ENCODE results near the gene GFAP. TPM values are rescaled to one million over a fixed set of nuclear protein-coding genes. Genes with fewer than 3 reads are reported as not detected.
"Not testable (repeated sequence)": the region's sequence is repeated elsewhere in the genome, so short reads cannot be mapped to it uniquely, and the experiment has no call there.

Gene GFAP
- total and polyA plus RNA-seq, 2 experiments from 2014 or later = 0.10 TPM; not detected in 1

GRCh38 chr17:44952946-44953475 lies 37.7 kb upstream of the GFAP start:
- Histone ChIP-seq H3K4me3 (no peak overlapping the region), H3K27me3 (no peaks in the 10 kb centered on the region), H3K4me1 (ENCODE audit: insufficient read depth) (peaks cover 3% of the 10 kb centered on the region), H3K9me2 (replicated peaks; ENCODE audit: insufficient read depth) (no peaks in the 10 kb centered on the region), H3K27ac (no peak overlapping the region), H3K4me2 (no peak overlapping the region), H4K20me1 (ENCODE audit: insufficient read depth, poor library complexity, severe bottlenecking) (no peaks in the 10 kb centered on the region), H2AFZ (no peak overlapping the region), H3K9me3 (ENCODE audit: low read depth) (no peaks in the 10 kb centered on the region), H3K36me3 (replicated peaks; ENCODE audit: insufficient read depth, low read depth) (no peaks in the 10 kb centered on the region), H3K79me2 (no peaks in the 10 kb centered on the region)
- no peak for DNase-seq (ENCODE audit: low spot score)
- WGBS (ENCODE audit: low lambda C conversion rate, missing lambda C conversion rate) = 73% methylated on average over 6 of the region's 6 CpGs
- no peak for TF ChIP-seq EZH2 (IDR thresholded peaks at IDR 0.05; ENCODE audit: borderline replicate concordance)
- TF ChIP-seq, protein P1, sequence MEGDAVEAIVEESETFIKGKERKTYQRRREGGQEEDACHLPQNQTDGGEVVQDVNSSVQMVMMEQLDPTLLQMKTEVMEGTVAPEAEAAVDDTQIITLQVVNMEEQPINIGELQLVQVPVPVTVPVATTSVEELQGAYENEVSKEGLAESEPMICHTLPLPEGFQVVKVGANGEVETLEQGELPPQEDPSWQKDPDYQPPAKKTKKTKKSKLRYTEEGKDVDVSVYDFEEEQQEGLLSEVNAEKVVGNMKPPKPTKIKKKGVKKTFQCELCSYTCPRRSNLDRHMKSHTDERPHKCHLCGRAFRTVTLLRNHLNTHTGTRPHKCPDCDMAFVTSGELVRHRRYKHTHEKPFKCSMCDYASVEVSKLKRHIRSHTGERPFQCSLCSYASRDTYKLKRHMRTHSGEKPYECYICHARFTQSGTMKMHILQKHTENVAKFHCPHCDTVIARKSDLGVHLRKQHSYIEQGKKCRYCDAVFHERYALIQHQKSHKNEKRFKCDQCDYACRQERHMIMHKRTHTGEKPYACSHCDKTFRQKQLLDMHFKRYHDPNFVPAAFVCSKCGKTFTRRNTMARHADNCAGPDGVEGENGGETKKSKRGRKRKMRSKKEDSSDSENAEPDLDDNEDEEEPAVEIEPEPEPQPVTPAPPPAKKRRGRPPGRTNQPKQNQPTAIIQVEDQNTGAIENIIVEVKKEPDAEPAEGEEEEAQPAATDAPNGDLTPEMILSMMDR (IDR thresholded peaks at IDR 0.05; ENCODE audit: poor library complexity) = no peak
- TF ChIP-seq EZH2phosphoT487 (IDR thresholded peaks at IDR 0.05; ENCODE audit: low read depth, severe bottlenecking, unreplicated experiment) = no peak

GRCh38 chr17:44948315-44948795 lies 33.1 kb upstream of the GFAP start:
- TF ChIP-seq EZH2phosphoT487 (IDR thresholded peaks at IDR 0.05; ENCODE audit: low read depth, severe bottlenecking, unreplicated experiment) (no peak), EZH2 (IDR thresholded peaks at IDR 0.05; ENCODE audit: borderline replicate concordance) (no peak)
- TF ChIP-seq, protein P1 (IDR thresholded peaks at IDR 0.05; ENCODE audit: poor library complexity) = no peak
- Histone ChIP-seq H3K9me3 (ENCODE audit: low read depth) (no peaks in the 10 kb centered on the region), H3K4me1 (ENCODE audit: insufficient read depth) (peaks cover 3% of the 10 kb centered on the region), H3K9me2 (replicated peaks; ENCODE audit: insufficient read depth) (no peaks in the 10 kb centered on the region), H4K20me1 (ENCODE audit: insufficient read depth, poor library complexity, severe bottlenecking) (no peaks in the 10 kb centered on the region), H3K79me2 (peaks cover 41% of the 10 kb centered on the region), H3K4me3 (peak overlapping the region; percentile 25), H3K27me3 (no peaks in the 10 kb centered on the region), H3K27ac (no peak overlapping the region), H2AFZ (peak overlapping the region; percentile 54), H3K4me2 (peak overlapping the region; percentile 91), H3K36me3 (replicated peaks; ENCODE audit: insufficient read depth, low read depth) (no peaks in the 10 kb centered on the region)
- 85% methylated on average over 7 of the region's 7 CpGs for WGBS (ENCODE audit: low lambda C conversion rate, missing lambda C conversion rate)
- no peak for DNase-seq (ENCODE audit: low spot score)

DNA sequence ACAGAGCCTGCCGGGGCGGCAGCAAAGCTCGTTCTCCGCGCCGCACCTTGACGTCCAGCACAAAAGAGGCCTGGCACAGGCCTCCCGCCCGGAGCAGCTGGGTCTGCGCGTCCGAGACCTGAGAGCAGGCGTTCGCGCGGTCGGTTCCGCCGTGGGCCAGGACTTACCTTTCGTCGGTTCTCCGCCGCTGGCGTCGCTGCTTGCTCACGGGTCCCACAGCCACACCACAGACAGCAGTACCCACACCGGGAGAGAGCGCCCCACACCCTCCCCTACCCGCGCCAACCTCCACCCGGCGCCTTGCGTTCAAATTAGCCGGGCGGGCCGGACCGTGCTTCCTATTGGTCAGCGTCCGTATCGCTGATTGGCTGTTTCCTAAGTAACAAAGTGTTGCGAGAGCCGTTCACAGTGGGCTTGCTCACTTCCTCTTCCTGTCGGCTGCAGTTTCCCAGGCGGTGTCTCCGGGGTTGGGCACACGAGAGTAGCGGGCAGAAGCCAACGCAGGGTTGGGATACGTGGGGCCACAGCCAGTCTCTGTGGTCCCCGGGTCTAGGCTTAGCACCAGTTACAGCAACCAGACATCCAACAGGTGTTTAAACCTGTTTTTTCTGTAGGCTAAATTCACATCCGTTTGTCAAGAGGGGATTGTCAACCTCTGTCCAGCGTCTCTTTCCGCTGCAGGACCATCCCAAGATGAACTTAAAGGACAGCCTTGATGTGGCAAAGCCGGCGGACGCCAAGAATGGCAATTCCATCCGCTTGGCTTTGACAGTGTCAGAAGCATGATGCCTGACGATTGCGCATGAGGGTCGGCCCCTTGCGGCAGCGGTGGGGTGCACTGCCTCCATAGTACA lies 32.4 kb upstream of the GFAP start, which contains the start of gene KIF18B:
Gene KIF18B, minus strand, starts transcription at position 313 of the 854 bp plus-strand sequence. CDS start 11,429 bp downstream, outside the sequence.
- H3K27me3 ChIP-seq = no peaks in the 10 kb centered on the region

GRCh38 chr17:44945652-44946051 lies 30.4 kb upstream of the GFAP start:
- not testable (repeated sequence) for H4K20me1 ChIP-seq (ENCODE audit: insufficient read depth, poor library complexity, severe bottlenecking); H3K9me2 ChIP-seq (replicated peaks; ENCODE audit: insufficient read depth); H3K36me3 ChIP-seq (replicated peaks; ENCODE audit: insufficient read depth, low read depth); H3K27me3 ChIP-seq; H3K4me3 ChIP-seq; H3K4me1 ChIP-seq (ENCODE audit: insufficient read depth); H3K27ac ChIP-seq; H2AFZ ChIP-seq; DNase-seq (ENCODE audit: low spot score); H3K9me3 ChIP-seq (ENCODE audit: low read depth)
- Histone ChIP-seq H3K79me2 (peaks cover 62% of the 10 kb centered on the region), H3K4me2 (peak overlapping the region; percentile 91)
- 94% methylated on average over 10 of the region's 10 CpGs for WGBS (ENCODE audit: low lambda C conversion rate, missing lambda C conversion rate)

More for the DNA sequence above, 32.4 kb upstream of the GFAP start, which contains the start of gene KIF18B:
- Histone ChIP-seq H3K36me3 (replicated peaks; ENCODE audit: insufficient read depth, low read depth) (no peaks in the 10 kb centered on the region), H3K4me2 (peak within 1 kb of the TSS; percentile 91), H3K27ac (peak within 1 kb of the TSS; percentile 2), H4K20me1 (ENCODE audit: insufficient read depth, poor library complexity, severe bottlenecking) (no peaks in the 10 kb centered on the region), H3K4me1 (ENCODE audit: insufficient read depth) (peaks cover 3% of the 10 kb centered on the region), H3K79me2 (peaks cover 44% of the 10 kb centered on the region), H3K4me3 (peak within 1 kb of the TSS; percentile 62), H3K9me3 (ENCODE audit: low read depth) (no peaks in the 10 kb centered on the region), H3K9me2 (replicated peaks; ENCODE audit: insufficient read depth) (no peaks in the 10 kb centered on the region), H2AFZ (peak within 1 kb of the TSS; percentile 54)
- WGBS (ENCODE audit: low lambda C conversion rate, missing lambda C conversion rate) = 6% methylated on average over 57 of the region's 62 CpGs
- DNase-seq (ENCODE audit: low spot score) = peak; percentile 94
- TF ChIP-seq, protein P1 (IDR thresholded peaks at IDR 0.05; ENCODE audit: poor library complexity) = no peak
- TF ChIP-seq EZH2phosphoT487 (IDR thresholded peaks at IDR 0.05; ENCODE audit: low read depth, severe bottlenecking, unreplicated experiment) (no peak), EZH2 (IDR thresholded peaks at IDR 0.05; ENCODE audit: borderline replicate concordance) (no peak)
